GM18511 (cell line): ENCODE results near the gene PTPRF.

Experiments used
- ATAC-seq: cut with Tn5 transposase; IDR thresholded peaks from one replicate; pipeline ENCODE4 v1.9.1; 2021; ENCODE audit warnings: mild to moderate bottlenecking, moderate library complexity; ENCODE audit not compliant: unreplicated experiment

The PTPRF gene

GRCh38 chr1:43550598-43551246 lies 20.0 kb downstream of the PTPRF start:
- no peak for ATAC-seq

- ATAC-seq: no peak
These were observed 20.8 kb downstream of the PTPRF start for GRCh38 chr1:43551396-43551888.

- no peak for ATAC-seq
These were observed 21.5 kb downstream of the PTPRF start for GRCh38 chr1:43552059-43552742.

GRCh38 chr1:43552813-43553212 lies 22.1 kb downstream of the PTPRF start:
- no peak for ATAC-seq

GRCh38 chr1:43554444-43554992 lies 23.8 kb downstream of the PTPRF start:
- ATAC-seq: no peak

DNA sequence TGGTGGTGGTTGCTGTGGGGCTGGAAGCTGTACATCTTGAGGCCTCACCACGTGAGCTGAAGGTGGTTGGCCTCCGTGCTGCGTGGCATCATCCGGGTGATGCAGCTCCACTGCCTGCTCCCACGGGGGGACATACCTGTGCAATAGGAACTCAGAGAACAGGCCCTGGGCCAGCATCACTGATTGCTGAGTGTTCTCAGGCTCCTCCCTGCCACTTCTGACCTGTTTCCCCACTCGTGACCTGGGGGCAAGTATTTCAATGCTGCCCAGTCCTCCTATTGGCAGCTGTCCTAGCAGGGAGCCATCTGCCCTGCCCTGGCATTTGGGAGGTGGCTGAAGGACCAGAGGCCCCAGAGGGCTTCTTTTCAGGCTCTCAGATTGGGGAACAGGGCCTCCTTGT lies 26.1 kb downstream of the PTPRF start:
- no peak for ATAC-seq

GRCh38 chr1:43557744-43558245 lies 27.1 kb downstream of the PTPRF start:
- ATAC-seq: no peak

- no peak for ATAC-seq
These were observed 27.7 kb downstream of the PTPRF start for GRCh38 chr1:43558346-43558841.

DNA sequence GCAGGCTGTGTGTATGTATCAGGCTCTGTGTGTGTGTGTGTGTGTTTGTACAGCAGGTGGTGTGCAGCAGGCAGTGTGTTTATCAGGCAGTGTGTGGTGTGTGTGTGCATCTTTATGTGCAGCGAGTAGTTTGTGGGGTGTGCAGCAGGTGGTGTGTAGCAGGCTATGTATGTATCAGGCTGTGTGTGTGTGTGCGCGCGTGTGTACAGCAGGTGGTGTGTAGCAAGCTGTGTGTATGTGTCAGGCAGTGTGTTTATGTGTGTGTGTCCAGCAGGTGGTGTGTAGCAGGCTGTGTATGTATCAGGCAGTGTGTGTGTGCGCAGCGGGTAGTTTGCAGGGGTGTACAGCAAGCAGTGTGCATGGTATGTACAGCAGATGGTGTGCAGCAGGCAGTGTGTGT lies 29.0 kb downstream of the PTPRF start:
- ATAC-seq: no peak

DNA sequence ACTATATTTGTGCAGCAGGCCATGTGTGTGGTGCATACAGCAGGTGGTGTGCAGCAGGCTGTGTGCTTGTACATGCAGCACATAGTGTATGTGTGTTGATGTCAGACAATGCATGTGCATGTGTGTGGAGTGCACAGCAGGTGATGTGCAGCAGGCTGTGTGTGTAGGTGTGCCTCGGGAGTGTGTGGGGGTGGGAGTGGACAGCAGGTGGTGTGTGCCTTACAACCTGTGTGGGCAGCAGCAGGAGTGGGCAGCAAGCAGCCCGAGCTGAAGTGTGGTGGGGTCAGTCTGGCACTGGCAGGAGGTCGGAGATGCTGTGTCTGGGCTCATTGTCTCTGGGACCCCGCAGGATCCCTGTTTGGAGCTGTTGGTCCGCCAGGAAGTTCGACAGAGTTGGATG lies 29.6 kb downstream of the PTPRF start:
- no peak for ATAC-seq

DNA sequence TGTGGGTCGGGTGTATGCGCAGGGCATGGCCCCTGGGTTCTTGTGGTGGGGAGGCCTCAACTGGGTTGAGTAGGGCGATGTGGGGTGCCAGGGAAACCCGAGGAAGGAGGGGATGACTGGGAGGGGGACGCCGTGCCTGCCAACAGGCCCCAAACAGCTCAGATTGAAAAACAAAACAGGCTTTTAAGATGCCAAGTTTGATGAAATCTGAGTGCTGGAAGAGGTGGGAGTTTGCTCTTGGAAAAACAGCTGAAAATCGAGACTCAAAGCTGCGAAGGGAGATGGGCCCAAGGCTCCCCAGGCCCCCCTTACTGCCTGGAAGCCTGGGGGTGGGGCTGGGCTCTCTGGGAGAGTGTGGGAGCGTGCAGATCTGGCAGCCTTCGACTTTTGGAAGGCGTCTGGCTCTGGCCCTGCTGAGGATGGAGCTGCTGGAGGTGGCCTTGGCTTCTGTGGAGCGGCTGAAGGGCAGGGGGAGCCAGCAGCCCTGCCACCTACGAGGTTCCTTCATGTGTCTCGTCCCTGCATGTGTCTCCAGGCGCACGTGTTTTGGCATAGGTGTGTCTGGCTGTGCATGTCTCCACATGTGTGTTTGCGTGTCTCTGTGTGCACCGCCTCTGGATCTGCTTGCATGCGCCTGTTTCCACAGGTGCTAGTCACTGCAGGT lies 33.3 kb downstream of the PTPRF start:
- no peak for ATAC-seq

DNA sequence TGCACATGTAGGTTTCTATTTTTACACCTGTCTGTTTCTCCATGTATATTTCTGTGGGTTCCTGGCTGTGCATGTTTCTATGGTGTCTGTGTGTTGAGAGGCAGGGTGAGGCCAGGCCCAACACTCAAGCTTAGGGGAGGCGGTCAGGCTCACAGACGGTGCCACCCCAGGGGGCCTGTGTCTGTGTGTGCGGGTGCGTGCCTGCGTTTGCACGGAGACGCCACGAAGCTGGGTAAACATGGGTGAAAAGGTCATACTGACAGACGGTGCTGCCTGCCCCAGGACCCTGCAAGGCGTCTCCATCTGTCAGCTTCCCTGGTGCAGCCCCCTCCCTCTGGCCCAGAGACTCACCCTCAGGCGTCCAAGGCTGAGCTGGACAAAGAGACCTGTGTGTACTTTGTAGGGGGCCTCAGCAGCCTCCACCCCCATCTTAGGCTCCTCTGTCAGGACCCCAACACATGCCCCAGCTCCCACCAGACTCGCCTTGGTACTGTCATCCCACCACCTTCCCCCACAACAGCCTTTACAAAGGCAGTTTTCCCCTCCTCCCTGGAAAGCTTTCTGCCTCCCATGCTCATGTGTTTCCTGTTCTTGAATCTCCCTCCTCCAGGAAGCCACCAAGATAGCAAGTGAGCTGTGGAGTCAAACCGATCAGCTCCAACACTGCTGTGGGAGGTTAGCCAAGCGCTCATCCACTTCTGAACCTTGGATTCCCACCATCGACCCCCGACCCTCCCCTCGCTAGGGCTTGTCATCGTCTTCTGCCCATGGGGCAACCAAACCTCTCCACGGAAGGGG lies 34.1 kb downstream of the PTPRF start:
- no peak for ATAC-seq

DNA sequence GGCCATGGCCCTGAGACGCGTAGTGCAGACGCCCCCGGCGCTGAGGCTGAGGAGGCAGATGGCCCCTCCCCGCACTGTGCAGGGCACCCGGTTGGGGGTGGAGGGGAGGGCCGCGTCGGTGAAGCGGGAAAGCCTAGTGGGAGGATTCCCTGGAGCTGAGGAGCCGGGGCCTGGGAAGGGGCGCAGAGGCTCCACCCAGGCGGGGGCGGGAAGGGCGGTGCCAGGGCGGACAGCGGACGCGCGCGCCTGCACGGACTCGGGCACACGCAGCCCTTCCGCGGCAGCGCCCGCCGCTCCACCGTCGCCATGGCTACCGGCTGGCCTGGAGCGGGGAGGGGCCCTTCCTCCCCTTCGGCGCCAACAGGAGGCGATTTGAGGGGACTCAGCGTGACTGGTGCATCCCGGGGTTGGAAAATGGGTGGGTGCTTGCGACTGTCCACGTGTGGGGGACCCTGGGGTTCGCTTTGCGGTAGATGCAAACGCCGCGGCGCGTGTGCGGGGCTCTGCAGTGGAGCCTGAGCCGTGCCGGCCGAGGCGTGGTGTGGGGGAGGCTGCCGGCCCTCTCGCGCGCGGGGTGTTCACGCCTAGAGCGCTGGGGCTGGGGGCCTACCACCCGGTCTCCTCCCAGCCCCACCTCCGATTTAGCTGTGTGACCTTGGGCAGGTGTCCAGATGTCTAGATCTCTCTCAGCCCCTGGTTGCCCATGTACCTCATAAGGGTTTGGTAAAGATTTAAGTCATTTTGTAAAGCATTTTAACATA lies 35.1 kb downstream of the PTPRF start:
- ATAC-seq: no peak

DNA sequence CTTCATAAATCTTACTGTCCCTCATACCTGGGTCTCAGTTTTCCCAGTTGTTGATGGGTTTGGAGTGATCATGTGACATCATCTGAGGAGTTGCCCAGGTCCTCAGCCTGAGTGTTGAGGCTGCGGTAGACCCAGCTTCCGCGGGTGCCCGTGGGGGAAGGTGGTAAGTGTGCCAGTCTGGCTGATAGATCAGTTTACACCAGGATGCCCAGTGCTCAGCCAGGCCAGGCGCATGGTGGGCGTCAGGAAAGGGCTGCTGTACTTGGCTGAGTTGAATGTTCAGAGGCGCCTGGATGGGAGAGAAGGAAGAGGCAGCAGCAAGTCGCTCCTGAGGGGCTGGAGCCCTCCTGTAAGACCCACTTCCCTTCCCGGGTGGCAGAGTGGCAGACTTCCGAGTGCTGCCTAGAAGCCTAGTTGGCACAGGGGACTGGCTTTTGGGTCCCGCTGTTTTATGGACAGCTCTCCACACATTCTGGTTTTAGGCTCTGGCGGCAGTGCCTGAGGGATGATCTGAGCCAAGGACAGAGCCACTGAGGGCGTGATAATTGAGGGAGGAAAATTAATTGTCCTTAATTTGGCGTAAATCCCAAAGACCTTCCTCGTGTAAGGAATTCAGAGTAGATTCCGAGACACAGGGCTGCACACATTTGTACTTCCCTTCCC lies 35.8 kb downstream of the PTPRF start:
- no peak for ATAC-seq

- no peak for ATAC-seq
These were observed 38.5 kb downstream of the PTPRF start for GRCh38 chr1:43569175-43569574.

- no peak for ATAC-seq
These were observed 39.6 kb downstream of the PTPRF start for GRCh38 chr1:43570277-43570676.

- no peak for ATAC-seq
These were observed 40.0 kb downstream of the PTPRF start for GRCh38 chr1:43570715-43571114.

DNA sequence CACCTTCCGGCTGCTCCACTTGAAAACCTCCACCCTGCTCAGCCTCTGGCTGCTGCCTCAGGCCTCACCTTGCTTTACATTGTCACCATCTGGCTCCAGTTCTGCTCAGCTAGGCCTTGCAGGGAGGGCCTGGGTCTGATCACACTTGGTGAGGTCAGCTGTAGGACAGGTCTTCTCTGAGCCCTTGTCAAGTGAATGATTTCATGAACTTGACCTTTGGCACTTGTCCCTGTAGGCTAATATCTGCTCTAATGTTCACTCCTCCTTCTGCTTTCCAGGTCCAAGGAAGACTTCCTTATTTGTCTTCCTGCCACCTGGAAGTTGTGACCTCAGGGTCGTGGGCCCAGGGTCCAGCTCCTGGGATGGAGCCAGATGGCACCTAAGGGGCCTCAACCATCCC lies 41.4 kb downstream of the PTPRF start:
- no peak for ATAC-seq

DNA sequence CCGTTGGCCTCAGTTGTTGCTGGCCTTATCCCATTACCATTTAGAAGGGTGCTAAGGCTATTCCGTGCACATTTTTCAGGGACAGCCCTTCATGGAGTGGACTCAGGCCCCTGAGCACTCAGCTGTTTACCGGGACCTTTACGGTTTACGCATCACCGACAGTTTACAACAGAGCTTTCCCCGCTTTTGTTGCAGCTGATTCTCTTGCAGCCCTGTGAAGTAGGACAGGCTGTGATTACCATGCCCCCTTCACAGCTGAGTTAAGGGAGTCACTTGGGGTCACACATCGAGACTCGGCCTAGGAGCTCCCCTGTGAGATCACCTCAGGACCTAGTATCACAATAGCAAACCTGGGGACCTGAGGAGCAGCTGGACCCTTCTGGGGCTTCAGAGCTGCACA lies 41.9 kb downstream of the PTPRF start:
- ATAC-seq: no peak
